Measurements from ENCODE around the gene RIC8A. TPM values are rescaled to one million over a fixed set of nuclear protein-coding genes. Genes with fewer than 3 reads are reported as not detected.
A peak's percentile ranks its signal among the peaks of the same experiment; 100 is the strongest.
"Not testable (repeated sequence)": the region's sequence is repeated elsewhere in the genome, so short reads cannot be mapped to it uniquely, and the experiment has no call there.

RIC8A gene
- total and polyA plus RNA-seq, 4 donors: 30.6 to 77.3 (median 67.8) TPM

GRCh38 chr11:212150-213100 is 4.9 kb downstream of the RIC8A start:
- peak in 1 of 2 donors; percentile 54 for DNase-seq

GRCh38 chr11:213111-213510 is 5.6 kb downstream of the RIC8A start:
- peak in 1 of 2 donors; percentile 63 for DNase-seq
- H3K9me3 ChIP-seq (ENCODE audit: control insufficient read depth, low read length): no peaks in the 10 kb centered on the region
- peaks cover 0 to 2% of the 10 kb centered on the region in 2 donors for H3K36me3 ChIP-seq (ENCODE audit: control insufficient read depth in 1 of 2, insufficient read depth in 2 of 2, low read length in 1 of 2)
- 77 to 82% methylated on average over 4 of the region's 4 CpGs for WGBS, 2 donors
- no peak overlapping the region for H3K27ac ChIP-seq (ENCODE audit: low read depth in 1 of 2, low read length in 2 of 2)
- no peaks in the 10 kb centered on the region for H3K4me1 ChIP-seq (ENCODE audit: control insufficient read depth in 1 of 2, insufficient read depth in 2 of 2, low read length in 2 of 2)
- no peak for ATAC-seq (ENCODE audit: low FRiP score)
- H3K4me3 ChIP-seq (ENCODE audit: low read length in 2 of 2): no peak overlapping the region
- intact Hi-C loops (cut with DNase I): no loop called here
- H3K27me3 ChIP-seq (ENCODE audit: control insufficient read depth in 1 of 2, insufficient read depth in 2 of 2, low read length in 1 of 2): no peaks in the 10 kb centered on the region

More at GRCh38 chr11:212150-213100, 4.9 kb downstream of the RIC8A start:
- no peak overlapping the region for H3K27ac ChIP-seq (ENCODE audit: low read depth in 1 of 2, low read length in 2 of 2)
- intact Hi-C loops (cut with DNase I): no loop called here
- 90% methylated on average over 17 of the region's 17 CpGs for WGBS, 2 donors
- H3K36me3 ChIP-seq (ENCODE audit: control insufficient read depth in 1 of 2, insufficient read depth in 2 of 2, low read length in 1 of 2): peaks cover 0 to 2% of the 10 kb centered on the region in 2 donors
- H3K9me3 ChIP-seq (ENCODE audit: control insufficient read depth, low read length): no peaks in the 10 kb centered on the region
- no peak for ATAC-seq (ENCODE audit: low FRiP score)
- no peaks in the 10 kb centered on the region for H3K4me1 ChIP-seq (ENCODE audit: control insufficient read depth in 1 of 2, insufficient read depth in 2 of 2, low read length in 2 of 2)
- H3K4me3 ChIP-seq (ENCODE audit: low read length in 2 of 2): no peak overlapping the region
- H3K27me3 ChIP-seq (ENCODE audit: control insufficient read depth in 1 of 2, insufficient read depth in 2 of 2, low read length in 1 of 2): no peaks in the 10 kb centered on the region

GRCh38 chr11:214083-214482 is 6.6 kb downstream of the RIC8A start:
- Histone ChIP-seq H3K36me3 (ENCODE audit: control insufficient read depth in 1 of 2, insufficient read depth in 2 of 2, low read length in 1 of 2) (peaks cover 0 to 2% of the 10 kb centered on the region in 2 donors), H3K27ac (ENCODE audit: low read depth in 1 of 2, low read length in 2 of 2) (no peak overlapping the region), H3K4me3 (ENCODE audit: low read length in 2 of 2) (no peak overlapping the region), H3K9me3 (ENCODE audit: control insufficient read depth, low read length) (no peaks in the 10 kb centered on the region), H3K27me3 (ENCODE audit: control insufficient read depth in 1 of 2, insufficient read depth in 2 of 2, low read length in 1 of 2) (no peaks in the 10 kb centered on the region), H3K4me1 (ENCODE audit: control insufficient read depth in 1 of 2, insufficient read depth in 2 of 2, low read length in 2 of 2) (no peaks in the 10 kb centered on the region)
- no peak for ATAC-seq (ENCODE audit: low FRiP score)
- WGBS, 2 donors: 79 to 80% methylated on average over 7 of the region's 7 CpGs
- no peak for DNase-seq
- intact Hi-C loops (cut with DNase I): no loop called here

GRCh38 chr11:215581-216037 is 8.1 kb downstream of the RIC8A start:
- no peak for DNase-seq
- H3K4me1 ChIP-seq (ENCODE audit: control insufficient read depth in 1 of 2, insufficient read depth in 2 of 2, low read length in 2 of 2): no peaks in the 10 kb centered on the region
- intact Hi-C loops (cut with DNase I): no loop called here
- H3K9me3 ChIP-seq (ENCODE audit: control insufficient read depth, low read length): no peaks in the 10 kb centered on the region
- H3K4me3 ChIP-seq (ENCODE audit: low read length in 2 of 2): no peak overlapping the region
- peaks cover 0 to 2% of the 10 kb centered on the region in 2 donors for H3K36me3 ChIP-seq (ENCODE audit: control insufficient read depth in 1 of 2, insufficient read depth in 2 of 2, low read length in 1 of 2)
- WGBS, 2 donors: 70 to 77% methylated on average over 4 of the region's 4 CpGs
- H3K27ac ChIP-seq (ENCODE audit: low read depth in 1 of 2, low read length in 2 of 2): no peak overlapping the region
- H3K27me3 ChIP-seq (ENCODE audit: control insufficient read depth in 1 of 2, insufficient read depth in 2 of 2, low read length in 1 of 2): no peaks in the 10 kb centered on the region
- ATAC-seq (ENCODE audit: low FRiP score): no peak

GRCh38 chr11:216081-216974 is 8.8 kb downstream of the RIC8A start:
- peak overlapping the region in 1 of 2 donors; percentile 9 for H3K27ac ChIP-seq (ENCODE audit: low read depth in 1 of 2, low read length in 2 of 2)
- ATAC-seq (ENCODE audit: low FRiP score) (no peak), DNase-seq (no peak)
- H3K9me3 ChIP-seq (ENCODE audit: control insufficient read depth, low read length): no peaks in the 10 kb centered on the region
- H3K4me3 ChIP-seq (ENCODE audit: low read length in 2 of 2): no peak overlapping the region
- WGBS, 2 donors: 81 to 83% methylated on average over 11 of the region's 11 CpGs
- no peaks in the 10 kb centered on the region for H3K4me1 ChIP-seq (ENCODE audit: control insufficient read depth in 1 of 2, insufficient read depth in 2 of 2, low read length in 2 of 2)
- H3K36me3 ChIP-seq (ENCODE audit: control insufficient read depth in 1 of 2, insufficient read depth in 2 of 2, low read length in 1 of 2): peaks cover 0 to 2% of the 10 kb centered on the region in 2 donors
- intact Hi-C loops (cut with DNase I): no loop called here
- no peaks in the 10 kb centered on the region for H3K27me3 ChIP-seq (ENCODE audit: control insufficient read depth in 1 of 2, insufficient read depth in 2 of 2, low read length in 1 of 2)

- Histone ChIP-seq H3K4me3 (ENCODE audit: low read length in 2 of 2) (no peak overlapping the region), H3K9me3 (ENCODE audit: control insufficient read depth, low read length) (no peaks in the 10 kb centered on the region), H3K27ac (ENCODE audit: low read depth in 1 of 2, low read length in 2 of 2) (no peak overlapping the region), H3K27me3 (ENCODE audit: control insufficient read depth in 1 of 2, insufficient read depth in 2 of 2, low read length in 1 of 2) (no peaks in the 10 kb centered on the region), H3K36me3 (ENCODE audit: control insufficient read depth in 1 of 2, insufficient read depth in 2 of 2, low read length in 1 of 2) (peaks cover 0 to 2% of the 10 kb centered on the region in 2 donors), H3K4me1 (ENCODE audit: control insufficient read depth in 1 of 2, insufficient read depth in 2 of 2, low read length in 2 of 2) (no peaks in the 10 kb centered on the region)
- ATAC-seq (ENCODE audit: low FRiP score): no peak
- intact Hi-C loops (cut with DNase I): no loop called here
- 86 to 88% methylated on average over 3 of the region's 3 CpGs for WGBS, 2 donors
- DNase-seq: peak in 1 of 2 donors; percentile 28
Measured at GRCh38 chr11:217704-218103, 10.2 kb downstream of the RIC8A start.

- intact Hi-C loops (cut with DNase I): no loop called here
- Histone ChIP-seq H3K27me3 (ENCODE audit: control insufficient read depth in 1 of 2, insufficient read depth in 2 of 2, low read length in 1 of 2) (no peaks in the 10 kb centered on the region), H3K4me3 (ENCODE audit: low read length in 2 of 2) (no peak overlapping the region), H3K4me1 (ENCODE audit: control insufficient read depth in 1 of 2, insufficient read depth in 2 of 2, low read length in 2 of 2) (no peaks in the 10 kb centered on the region), H3K27ac (ENCODE audit: low read depth in 1 of 2, low read length in 2 of 2) (no peak overlapping the region), H3K36me3 (ENCODE audit: control insufficient read depth in 1 of 2, insufficient read depth in 2 of 2, low read length in 1 of 2) (peaks cover 0 to 2% of the 10 kb centered on the region in 2 donors), H3K9me3 (ENCODE audit: control insufficient read depth, low read length) (no peaks in the 10 kb centered on the region)
- DNase-seq (peak in 1 of 2 donors; percentile 69), ATAC-seq (ENCODE audit: low FRiP score) (no peak)
- WGBS, 2 donors: 86 to 90% methylated on average over 29 of the region's 29 CpGs
Measured at GRCh38 chr11:218815-219593, 11.5 kb downstream of the RIC8A start.

GRCh38 chr11:220641-221215 is 13.2 kb downstream of the RIC8A start:
- H3K4me3 ChIP-seq (ENCODE audit: low read length in 2 of 2); ATAC-seq (ENCODE audit: low FRiP score); H3K9me3 ChIP-seq (ENCODE audit: control insufficient read depth, low read length); intact Hi-C loops (cut with DNase I); H3K27ac ChIP-seq (ENCODE audit: low read depth in 1 of 2, low read length in 2 of 2); DNase-seq; H3K27me3 ChIP-seq (ENCODE audit: control insufficient read depth in 1 of 2, insufficient read depth in 2 of 2, low read length in 1 of 2); H3K4me1 ChIP-seq (ENCODE audit: control insufficient read depth in 1 of 2, insufficient read depth in 2 of 2, low read length in 2 of 2); H3K36me3 ChIP-seq (ENCODE audit: control insufficient read depth in 1 of 2, insufficient read depth in 2 of 2, low read length in 1 of 2): not testable (repeated sequence)
- 97 to 98% methylated on average over 3 of the region's 3 CpGs for WGBS, 2 donors

All from aorta (tissue), 5 donors.